Measurements from ENCODE around the gene TRIM54.
"Not testable (repeated sequence)": the region's sequence is repeated elsewhere in the genome, so short reads cannot be mapped to it uniquely, and the experiment has no call there.

The TRIM54 gene

DNA sequence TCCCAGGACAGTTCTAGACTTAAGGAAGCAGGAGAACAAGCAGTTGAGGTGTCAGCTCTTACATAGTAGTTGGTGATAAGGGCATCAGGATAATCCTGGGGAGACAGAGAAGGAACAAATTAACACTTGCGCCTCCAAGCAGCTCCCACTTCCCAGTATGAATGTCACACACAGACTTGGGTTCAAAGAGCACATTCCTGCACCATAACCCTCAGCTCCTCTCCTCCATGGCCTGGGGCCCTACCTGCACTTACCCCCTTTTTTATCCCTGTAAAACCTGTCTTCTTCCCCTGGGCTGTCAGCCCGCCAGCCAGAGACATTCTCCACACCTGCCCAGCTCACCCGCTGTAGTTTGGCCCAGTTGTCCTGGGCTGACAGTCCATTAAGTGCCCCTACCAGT, 29.9 kb downstream of the TRIM54 start:
- no peak for DNase-seq (ENCODE audit: low read depth in 2 of 2)

DNA sequence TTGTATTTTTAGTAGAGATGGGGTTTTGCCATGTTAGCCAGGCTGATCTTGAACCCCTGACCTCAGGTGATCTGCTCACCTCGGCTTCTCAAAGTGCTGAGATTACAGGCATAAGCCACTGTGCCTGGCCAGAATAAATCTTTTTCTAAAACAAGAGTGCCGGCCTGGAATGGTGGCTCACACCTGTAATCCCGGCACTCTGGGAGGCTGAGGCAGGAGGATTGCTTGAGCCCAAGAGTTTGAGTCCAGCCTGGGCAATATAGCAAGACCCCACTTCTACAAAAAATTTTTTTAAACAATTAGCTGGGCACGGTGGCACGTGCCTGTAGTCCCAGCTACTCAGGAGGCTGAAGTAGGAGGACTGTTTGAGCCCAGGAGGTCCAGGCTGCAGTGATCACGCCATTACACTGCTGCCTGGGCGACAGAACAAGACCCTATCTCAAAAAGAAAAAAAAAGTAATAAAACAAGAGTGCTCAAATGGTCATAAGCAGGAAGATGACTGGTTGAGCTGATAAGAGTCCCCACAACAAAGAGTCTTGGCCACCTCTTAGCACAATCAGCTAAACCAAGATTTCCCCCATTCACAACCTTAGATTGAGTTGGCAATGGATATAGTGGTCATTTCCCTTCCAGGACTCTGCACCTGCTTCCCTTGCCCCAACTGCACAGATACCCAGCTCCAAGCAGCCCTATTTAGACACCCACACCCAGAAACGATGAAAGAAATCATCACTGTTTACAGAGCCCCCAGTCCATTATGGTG, 31.8 kb downstream of the TRIM54 start:
- no peak for DNase-seq (ENCODE audit: low read depth in 2 of 2)

DNA sequence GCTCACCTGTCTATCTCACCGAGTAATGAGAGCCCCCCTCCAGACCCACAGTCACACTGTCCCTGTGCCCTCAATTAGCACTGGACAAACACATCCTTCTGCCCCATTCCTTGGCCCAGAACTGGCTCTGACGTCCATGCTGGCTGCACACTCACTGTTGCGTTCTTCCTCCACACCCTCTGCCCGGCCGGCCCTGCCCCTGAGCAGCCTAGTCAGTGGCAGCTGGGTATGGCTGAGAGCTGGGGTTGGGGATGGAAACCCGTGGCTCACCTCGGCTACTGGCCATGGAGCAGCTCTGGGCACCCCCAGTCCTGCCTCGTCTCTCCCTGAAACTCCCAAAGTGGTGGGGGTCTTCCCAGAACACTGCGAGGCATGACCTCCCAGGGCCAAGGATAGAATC, 32.5 kb downstream of the TRIM54 start:
- no peak for DNase-seq (ENCODE audit: low read depth in 2 of 2)

DNA sequence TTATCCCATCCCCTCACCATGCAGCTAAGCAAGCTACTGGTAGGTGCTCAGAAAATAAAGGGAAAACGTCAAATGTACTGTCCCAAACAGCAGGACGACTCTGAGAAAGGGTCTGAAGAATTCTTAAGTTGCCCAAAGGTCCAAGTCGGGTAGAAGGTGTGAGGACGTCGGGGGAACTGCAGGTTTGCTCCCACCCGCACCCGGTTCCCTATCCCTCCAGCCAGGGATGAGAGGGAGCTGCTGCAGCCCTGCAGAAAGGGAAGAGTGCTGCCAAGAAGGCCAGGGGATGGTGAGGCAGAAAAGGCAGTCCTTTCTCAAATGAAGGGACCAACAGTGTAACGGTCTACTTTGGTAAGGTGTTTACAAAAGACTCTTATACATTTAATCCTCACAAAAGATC, 32.9 kb downstream of the TRIM54 start:
- DNase-seq (ENCODE audit: low read depth in 2 of 2) = no peak

GRCh38 chr2:27316655-27317412, 34.6 kb downstream of the TRIM54 start:
- DNase-seq (ENCODE audit: low read depth in 2 of 2) = no peak

DNA sequence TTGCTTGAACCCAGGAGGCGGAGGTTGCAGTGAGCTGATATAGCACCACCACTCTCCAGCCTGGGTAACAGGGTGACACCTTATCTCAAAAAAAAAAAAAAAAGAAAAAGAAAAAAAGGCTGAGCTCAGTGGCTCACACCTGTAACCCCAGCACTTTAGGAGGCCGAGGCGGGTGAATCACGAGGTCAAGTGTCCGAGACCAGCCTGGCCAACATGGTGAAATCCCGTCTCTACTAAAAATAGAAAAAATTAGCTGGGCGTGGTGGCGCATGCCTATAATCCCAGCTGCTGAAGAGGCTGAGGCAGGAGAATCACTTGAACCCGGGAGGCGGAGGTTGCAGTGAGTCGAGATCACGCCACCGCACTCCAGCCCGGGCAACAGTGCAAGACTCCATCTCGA, 37.6 kb downstream of the TRIM54 start:
- not testable (repeated sequence) for DNase-seq (ENCODE audit: low read depth in 2 of 2)

- no peak for DNase-seq (ENCODE audit: low read depth in 2 of 2)
Measured at GRCh38 chr2:27320958-27321543, 38.8 kb downstream of the TRIM54 start.

GRCh38 chr2:27322301-27322765, 40.1 kb downstream of the TRIM54 start:
- DNase-seq (ENCODE audit: low read depth in 2 of 2) = no peak

- DNase-seq (ENCODE audit: low read depth in 2 of 2) = peak; percentile 78 to 86
Measured at GRCh38 chr2:27322766-27323595, 40.8 kb downstream of the TRIM54 start, which contains the start of gene MPV17. TSS of gene MPV17 (minus strand) at chr2:27323097. CDS start at chr2:27322517, 580 bp downstream.

GRCh38 chr2:27323596-27324285, 41.5 kb downstream of the TRIM54 start:
- no peak for DNase-seq (ENCODE audit: low read depth in 2 of 2)

DNA sequence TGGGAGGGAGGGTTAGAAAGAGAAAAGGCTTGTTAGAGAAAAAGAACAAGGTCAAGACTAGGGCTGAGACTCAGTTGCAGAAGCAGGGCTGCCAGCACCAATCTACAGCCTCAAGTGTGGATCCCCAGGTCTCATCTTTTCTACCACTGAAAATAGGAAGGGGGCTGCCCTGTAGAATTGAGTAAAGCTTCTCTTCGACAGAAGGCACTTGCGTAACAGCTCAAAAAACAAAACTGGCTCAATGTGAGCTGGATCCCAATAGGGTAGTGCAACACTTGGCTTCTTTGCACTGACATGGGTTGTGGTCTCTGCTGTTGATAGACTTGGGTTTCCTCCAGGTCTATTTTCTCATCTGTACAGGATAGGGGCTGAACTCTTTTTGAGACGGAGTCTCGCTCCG, 42.5 kb downstream of the TRIM54 start:
- no peak for DNase-seq (ENCODE audit: low read depth in 2 of 2)

DNA sequence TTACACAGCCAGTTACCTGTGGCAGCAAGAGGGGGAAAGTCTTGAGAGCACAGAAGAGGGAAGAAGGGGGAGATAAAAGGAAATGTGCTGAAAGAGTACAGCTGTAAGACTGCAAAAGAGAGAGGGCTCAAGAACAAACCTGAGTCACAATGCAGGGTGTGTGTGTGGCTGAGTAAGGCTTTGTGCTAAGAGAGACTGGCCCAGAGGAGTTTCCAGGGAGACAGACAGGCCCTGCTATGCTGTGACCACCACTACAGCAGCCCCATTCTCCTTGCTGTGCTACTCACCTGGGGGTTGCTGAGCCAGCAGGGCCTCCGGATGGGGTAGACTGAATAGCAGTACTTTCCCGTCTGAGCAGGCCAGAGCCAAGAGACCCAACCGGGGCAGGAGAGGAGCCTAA, 53.1 kb downstream of the TRIM54 start:
- no peak for DNase-seq (ENCODE audit: low read depth in 2 of 2)

DNA sequence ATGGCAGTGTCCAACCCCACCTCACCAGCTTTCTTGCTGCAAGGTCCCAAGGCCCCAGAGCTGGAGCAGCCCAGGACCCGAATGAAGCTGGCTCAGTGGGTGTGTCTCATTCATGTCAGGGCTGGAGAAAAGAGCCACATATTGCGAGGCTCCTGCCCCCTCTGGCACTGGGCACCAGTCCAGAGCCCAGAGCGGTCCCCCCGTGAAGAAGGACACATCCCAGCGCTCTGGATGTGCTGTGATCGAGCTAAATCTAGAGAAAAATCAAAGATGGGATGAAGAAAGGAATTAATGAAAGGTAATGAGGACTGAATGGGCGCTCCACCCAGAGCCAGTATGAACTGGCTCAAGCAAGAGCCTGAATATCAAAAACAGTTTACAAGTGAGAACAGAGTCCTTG, 53.9 kb downstream of the TRIM54 start:
- DNase-seq (ENCODE audit: low read depth in 2 of 2) = no peak

- no peak for DNase-seq (ENCODE audit: low read depth in 2 of 2)
Measured at GRCh38 chr2:27347641-27348040, 65.4 kb downstream of the TRIM54 start.

DNA sequence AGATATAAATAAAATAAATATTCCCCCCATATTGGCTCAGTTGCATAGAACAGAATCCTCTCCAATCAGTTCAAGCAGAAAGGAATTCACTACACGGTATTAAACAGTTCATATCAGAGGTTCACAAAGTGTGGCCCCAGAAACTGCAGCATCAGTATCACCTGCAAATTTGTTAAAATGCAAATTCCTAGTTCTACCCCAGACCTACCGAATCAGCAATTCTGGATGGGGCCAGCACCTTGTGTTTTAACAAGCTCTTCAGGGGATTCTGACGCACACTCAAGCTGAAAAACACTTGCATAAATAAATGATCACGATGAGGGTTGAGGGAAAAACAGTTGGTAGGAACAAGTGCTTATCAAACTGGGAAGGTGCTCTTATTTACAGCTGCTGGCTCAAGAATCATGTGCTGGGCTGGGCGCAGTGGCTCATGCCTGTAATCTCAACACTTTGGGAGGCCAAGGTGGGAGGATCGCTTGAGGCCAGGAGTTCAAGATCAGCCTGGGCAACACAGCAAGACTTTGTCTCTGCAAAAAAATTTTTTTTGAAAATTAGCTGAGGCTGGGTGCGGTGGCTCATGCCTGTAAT, 68.0 kb downstream of the TRIM54 start:
- no peak for DNase-seq (ENCODE audit: low read depth in 2 of 2)

- peak in 1 of 2 donors; percentile 8 for DNase-seq (ENCODE audit: low read depth in 2 of 2)
Measured at GRCh38 chr2:27351802-27352598, 69.8 kb downstream of the TRIM54 start.

DNA sequence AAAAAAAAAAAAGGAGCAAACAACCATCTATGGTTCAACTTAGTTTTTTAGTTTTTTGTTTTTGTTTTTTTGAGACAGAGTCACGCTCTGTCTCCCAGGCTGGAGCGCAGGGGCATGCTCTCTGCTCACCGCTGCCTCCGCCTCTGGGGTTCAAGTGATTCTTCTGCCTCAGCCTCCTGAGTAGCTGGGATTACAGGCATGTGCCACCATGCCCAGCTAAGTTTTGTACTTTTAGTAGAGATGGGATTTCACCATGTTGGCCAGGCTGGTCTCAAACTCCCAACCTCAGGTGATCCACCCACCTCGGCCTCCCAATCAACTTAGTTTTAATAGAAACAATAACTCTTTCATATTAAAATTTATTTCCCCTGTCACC, 71.1 kb downstream of the TRIM54 start:
- DNase-seq (ENCODE audit: low read depth in 2 of 2) = not testable (repeated sequence)

DNA sequence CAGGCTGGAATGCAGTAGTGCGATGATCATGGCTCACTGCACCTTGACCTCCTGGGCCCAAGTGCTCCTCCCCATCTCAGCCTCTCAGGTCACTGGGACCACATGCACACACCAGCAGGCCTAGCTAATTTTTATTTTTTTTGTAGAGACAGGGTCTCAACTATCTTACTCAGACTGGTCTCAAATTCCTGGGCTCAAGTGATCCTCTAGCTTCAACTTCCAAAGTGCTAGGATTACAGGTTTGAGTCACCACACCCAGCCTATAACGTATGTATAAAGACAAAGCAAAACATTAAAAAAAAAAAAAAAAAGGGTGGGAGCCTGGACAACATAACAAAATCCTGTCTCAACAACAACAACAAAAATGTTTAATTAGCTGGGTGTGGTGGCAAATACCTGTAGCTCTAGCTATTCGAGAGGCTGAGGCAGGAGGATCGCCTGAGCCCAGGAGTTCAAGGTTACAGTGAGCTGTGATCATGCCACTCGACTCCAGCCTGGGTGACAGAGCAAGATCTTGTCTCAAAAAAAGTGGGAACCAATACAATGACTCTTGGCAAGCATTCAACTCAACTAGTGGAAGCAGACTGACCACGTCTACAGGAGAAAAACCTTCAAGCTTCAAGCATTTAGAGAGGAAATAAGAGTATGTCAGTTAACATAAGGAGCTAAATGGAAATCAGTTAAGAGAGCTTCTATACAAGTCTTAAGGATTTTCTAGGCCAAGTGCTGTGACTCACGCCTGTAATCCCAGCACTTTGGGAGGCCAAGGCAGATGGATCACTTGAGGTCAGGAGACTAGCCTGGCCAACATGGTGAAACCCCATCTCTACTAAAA, 71.8 kb downstream of the TRIM54 start:
- no peak for DNase-seq (ENCODE audit: low read depth in 2 of 2)

DNA sequence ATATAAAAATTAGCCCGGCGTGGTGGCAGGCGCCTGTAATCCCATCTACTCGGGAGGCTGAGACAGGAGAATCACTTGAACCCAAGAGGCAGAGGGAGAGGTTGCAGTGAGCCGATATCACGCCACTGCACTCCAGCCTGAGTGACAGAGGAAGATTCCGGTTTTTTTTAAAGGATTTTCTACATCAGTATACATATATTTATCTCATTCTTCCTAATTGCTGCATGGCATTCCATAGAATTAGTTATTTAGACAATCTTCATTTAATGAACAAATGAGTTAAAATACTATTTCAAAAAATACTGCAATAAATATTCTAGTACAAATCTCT, 72.3 kb downstream of the TRIM54 start:
- DNase-seq (ENCODE audit: low read depth in 2 of 2) = no peak

Data from stimulated activated CD4-positive, alpha-beta T cell treated with anti-CD3 and anti-CD28 coated beads, Interleukin-4, amount 100 ng/mL, for 48 hours (primary cell).